IMR-90 (cell line): ENCODE measurements around the gene TMPRSS6. TPM values are rescaled to one million over a fixed set of nuclear protein-coding genes. Genes with fewer than 3 reads are reported as not detected.

Source experiments
- ATAC-seq: fragments of 200-7000 bp; cut with Tn5 transposase; 2 replicates; pipeline ENCODE4 v1.9.1; 2020; ENCODE audit warnings: low read depth, mild to moderate bottlenecking, moderate library complexity
- BruUV-seq: library from RNA; stranded (reverse); fragments of 400-500 nt; replicated peaks from 2 replicates; lab custom pipeline; 2021; lab: Mats Ljungman, UMichigan
- CTCF ChIA-PET: fragments of 300-600 bp; formaldehyde crosslinking; extraction: SDS; loops from one replicate; lab custom pipeline; 2021; ENCODE audit warnings: antibody characterized with exemption; lab: Yijun Ruan, JAX
- POLR2A ChIA-PET: fragments of 300-600 bp; sonication (Branson Sonifier 250); formaldehyde crosslinking; loops from one replicate; lab custom pipeline; 2022; ENCODE audit warnings: antibody characterized with exemption; ENCODE audit not compliant: unreplicated experiment; lab: Charles Lee
- DNase-seq: peaks from one replicate; pipeline ENCODE4 v3.0.0; 2013
- H2AFZ ChIP-seq: replicated peaks from 2 replicates; pipeline ENCODE3; 2013; ENCODE audit warnings: low read length, mild to moderate bottlenecking; ENCODE audit not compliant: poor library complexity
- H2AK5ac ChIP-seq: 2 replicates; pipeline ENCODE4 v1.6.1; 2013; ENCODE audit warnings: low read depth, low read length, inconsistent platforms
- H2AK9ac ChIP-seq: replicated peaks from 2 replicates; pipeline ENCODE3; 2013; ENCODE audit warnings: mild to moderate bottlenecking, low read depth, low read length, moderate library complexity; ENCODE audit not compliant: poor library complexity
- H2BK120ac ChIP-seq: 2 replicates; pipeline ENCODE4 v1.6.1; 2013; ENCODE audit warnings: low read depth, low read length, inconsistent platforms
- H2BK15ac ChIP-seq: 3 replicates; pipeline ENCODE4 v1.6.1; 2013; ENCODE audit warnings: low read depth, low read length, inconsistent platforms
- H2BK20ac ChIP-seq: 2 replicates; pipeline ENCODE4 v1.6.1; 2013; ENCODE audit warnings: low read depth, mild to moderate bottlenecking, inconsistent platforms, low read length, moderate library complexity
- H2BK5ac ChIP-seq: 2 replicates; pipeline ENCODE4 v1.6.1; 2013; ENCODE audit warnings: mild to moderate bottlenecking, low read depth, low read length, inconsistent platforms; ENCODE audit not compliant: poor library complexity, severe bottlenecking
- H3K14ac ChIP-seq: replicated peaks from 2 replicates; pipeline ENCODE4 v1.6.1; 2013; ENCODE audit warnings: low read depth, low read length, inconsistent platforms
- H3K18ac ChIP-seq: 2 replicates; pipeline ENCODE4 v1.6.1; 2013; ENCODE audit warnings: low read depth, low read length, control low read depth
- H3K23ac ChIP-seq: 2 replicates; pipeline ENCODE4 v1.6.1; 2013; ENCODE audit warnings: low read depth, low read length, inconsistent platforms
- H3K27ac ChIP-seq: 2 replicates; pipeline ENCODE4 v1.5.1; 2013; ENCODE audit warnings: mild to moderate bottlenecking, control low read depth, low read length; ENCODE audit not compliant: insufficient read depth
- H3K27me3 ChIP-seq: 2 replicates; pipeline ENCODE4 v1.6.1; 2013; ENCODE audit warnings: low read length; ENCODE audit not compliant: control insufficient read depth, insufficient read depth
- H3K36me3 ChIP-seq: 2 replicates; pipeline ENCODE4 v1.6.1; 2013; ENCODE audit warnings: low read length, mixed read lengths; ENCODE audit not compliant: control insufficient read depth, insufficient read depth
- H3K4ac ChIP-seq: 2 replicates; pipeline ENCODE4 v1.6.1; 2013; ENCODE audit warnings: low read depth, low read length, inconsistent platforms
- H3K4me1 ChIP-seq: 2 replicates; pipeline ENCODE4 v1.6.1; 2013; ENCODE audit warnings: low read length, mixed read lengths; ENCODE audit not compliant: control insufficient read depth, insufficient read depth
- H3K4me2 ChIP-seq: 2 replicates; pipeline ENCODE4 v1.6.1; 2013; ENCODE audit warnings: low read depth, mild to moderate bottlenecking, control low read depth, low read length, moderate library complexity
- H3K4me3 ChIP-seq: 2 replicates; pipeline ENCODE4 v1.5.1; 2013; ENCODE audit warnings: low read depth, mild to moderate bottlenecking, control low read depth, low read length, moderate library complexity; ENCODE audit not compliant: insufficient read depth
- H3K56ac ChIP-seq: 2 replicates; pipeline ENCODE4 v1.6.1; 2013; ENCODE audit warnings: low read length, inconsistent platforms; ENCODE audit not compliant: insufficient read depth; ENCODE audit errors: extremely low read depth
- H3K79me1 ChIP-seq, 2 experiments: 2 replicates each; pipeline ENCODE4 v1.6.1; 2013; ENCODE audit warnings: low read length in 2 of 2, inconsistent platforms in 1 of 2, low read depth in 1 of 2
- H3K9ac ChIP-seq: 2 replicates; pipeline ENCODE4 v1.6.1; 2013; ENCODE audit warnings: low read depth, low read length, control low read depth
- H3K9me1 ChIP-seq: 2 replicates; pipeline ENCODE4 v1.6.1; 2013; ENCODE audit warnings: low read length, inconsistent platforms; ENCODE audit not compliant: insufficient read depth
- H3K9me3 ChIP-seq: 2 replicates; pipeline ENCODE4 v1.6.1; 2013; ENCODE audit warnings: low read length; ENCODE audit not compliant: control insufficient read depth, insufficient read depth
- H4K20me1 ChIP-seq: 2 replicates; pipeline ENCODE4 v1.6.1; 2013; ENCODE audit warnings: low read length, inconsistent platforms; ENCODE audit not compliant: insufficient read depth
- H4K5ac ChIP-seq: 2 replicates; pipeline ENCODE4 v1.6.1; 2013; ENCODE audit warnings: mild to moderate bottlenecking, low read depth, low read length, control low read depth
- H4K8ac ChIP-seq, 2 experiments: 2 replicates each; pipeline ENCODE4 v1.6.1; 2013; ENCODE audit warnings: low read depth in 2 of 2, low read length in 2 of 2, control low read depth in 1 of 2, inconsistent platforms in 1 of 2
- H4K91ac ChIP-seq: 2 replicates; pipeline ENCODE4 v1.6.1; 2013; ENCODE audit warnings: low read depth, low read length, inconsistent platforms; ENCODE audit not compliant: insufficient read depth
- BHLHE40 ChIP-seq: fragments of 150-350 bp; IDR thresholded peaks from 2 replicates; pipeline ENCODE4 v1.6.1; 2016; ENCODE audit warnings: mild to moderate bottlenecking, low read depth, low read length
- CEBPB ChIP-seq: IDR thresholded peaks from 2 replicates; pipeline ENCODE4 v1.6.1; 2012; ENCODE audit warnings: low read depth, low read length, improper control_type of control experiment
- CHD1 ChIP-seq: IDR thresholded peaks from 2 replicates; pipeline ENCODE4 v1.6.1; 2012; ENCODE audit warnings: low read depth, low read length, improper control_type of control experiment
- FOS ChIP-seq: fragments of 150-350 bp; IDR thresholded peaks from 2 replicates; pipeline ENCODE4 v1.6.1; 2016; ENCODE audit warnings: low read depth, low read length
- MAFK ChIP-seq: IDR thresholded peaks from 2 replicates; pipeline ENCODE4 v1.6.1; 2012; ENCODE audit warnings: low read depth, low read length, improper control_type of control experiment
- MXI1 ChIP-seq: IDR thresholded peaks from 2 replicates; pipeline ENCODE4 v1.6.1; 2012; ENCODE audit warnings: low read depth, mild to moderate bottlenecking, low read length, moderate library complexity, borderline replicate concordance
- NFE2L2 ChIP-seq: fragments of 150-350 bp; IDR thresholded peaks from 2 replicates; pipeline ENCODE4 v1.6.1; 2016; ENCODE audit warnings: low read depth, mild to moderate bottlenecking, low read length
- POLR2A ChIP-seq: IDR thresholded peaks from 2 replicates; pipeline ENCODE4 v1.6.1; 2012; ENCODE audit warnings: mild to moderate bottlenecking, low read depth, low read length
- RAD21 ChIP-seq: IDR thresholded peaks from 2 replicates; pipeline ENCODE4 v1.6.1; 2012; ENCODE audit warnings: low read length, improper control_type of control experiment
- RCOR1 ChIP-seq: IDR thresholded peaks from 2 replicates; pipeline ENCODE4 v1.6.1; 2012; ENCODE audit warnings: mild to moderate bottlenecking, low read length, improper control_type of control experiment; ENCODE audit not compliant: insufficient replicate concordance
- RFX5 ChIP-seq: IDR thresholded peaks from 2 replicates; pipeline ENCODE4 v1.8.0; 2012; ENCODE audit warnings: low read depth, mild to moderate bottlenecking, low read length, moderate library complexity
- WGBS, 2 experiments: methylation state at CpG; one replicate each; pipeline versions ENCODE4 v1.1.5 to v1.1.7; 2013; ENCODE audit warnings: missing lambda C conversion rate in 2 of 2; ENCODE audit not compliant: insufficient read length in 1 of 2; ENCODE audit errors: extremely low coverage in 2 of 2; 5-methylcytosine and 5-hydroxymethylcytosine counted together
- dilution Hi-C: fragments of 300-500 bp; cut with HindIII; formaldehyde crosslinking; loops from one replicate; pipeline ENCODE4 v1.14.3; 2018; ENCODE audit warnings: low sequenced_read_pairs; ENCODE audit not compliant: unreplicated experiment
- in situ Hi-C: fragments of 300-500 bp; cut with MboI; formaldehyde crosslinking; loops from 3 replicates; pipeline ENCODE4 v1.14.3; 2019; ENCODE audit warnings: low sequenced_read_pairs, inconsistent platforms, mixed read lengths
- intact Hi-C: fragments of 100-400 bp; cut with micrococcal nuclease; formaldehyde crosslinking; loops from 2 replicates; pipeline ENCODE4 v1.10.0; 2022
- polyA plus RNA-seq, 3 experiments: library from polyadenylated mRNA; depleted of rRNA; stranded (reverse); fragments of >200 nt; gene quantifications; 2 replicates each; pipeline ENCODE4 v1.2.3, GENCODE V29; 2012; ENCODE audit warnings: low replicate concordance in 1 of 3
- total RNA-seq: library from RNA; depleted of rRNA; stranded (reverse); fragments of >200 nt; gene quantifications from 2 replicates; pipeline ENCODE4 v1.2.3, GENCODE V29; 2012
- TF ChIP-seq, protein P1 (sequence below): fragments of 150-350 bp; IDR thresholded peaks from 2 replicates; pipeline ENCODE4 v1.6.1; 2016; ENCODE audit warnings: low read depth, mild to moderate bottlenecking, low read length, moderate library complexity, borderline replicate concordance
- TF ChIP-seq, protein P2 (sequence below): fragments of 150-350 bp; IDR thresholded peaks from 2 replicates; pipeline ENCODE4 v1.6.1; 2017; ENCODE audit warnings: mild to moderate bottlenecking, antibody characterized with exemption, low read length, low read depth
- TF ChIP-seq, protein P3 (sequence below): conservative IDR thresholded peaks from 2 replicates; pipeline ENCODE4 v1.5.1; 2012; ENCODE audit warnings: mild to moderate bottlenecking, low read depth, low read length, improper control_type of control experiment

Gene TMPRSS6
- total and polyA plus RNA-seq, 2 of the 4 experiments (the other 2 are of a cell fraction) = not detected

DNA sequence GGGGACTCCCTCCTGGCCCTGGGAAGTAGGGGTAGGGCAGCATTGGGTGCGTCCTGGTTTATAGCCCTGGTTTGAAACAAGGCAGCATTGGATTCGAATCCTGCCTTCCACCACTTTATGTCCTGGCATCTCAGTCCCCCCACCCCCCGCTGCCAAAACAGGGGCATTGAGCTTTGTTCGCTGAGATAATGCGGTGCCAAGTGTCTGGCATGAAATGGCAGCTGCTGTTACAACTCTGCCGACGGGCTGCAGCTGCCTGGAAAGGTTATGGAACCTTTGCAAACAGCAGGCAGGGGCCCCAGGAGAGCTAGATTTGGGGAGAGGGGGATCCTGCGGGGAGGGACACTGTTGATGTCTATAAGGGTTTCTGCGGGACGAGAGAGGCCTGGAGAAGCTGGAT is 92.2 kb downstream of the TMPRSS6 start:
- Histone ChIP-seq H4K8ac (no peak overlapping the region), H2AK9ac (no peak overlapping the region), H2AFZ (peak overlapping the region; percentile 44), H3K27ac (no peak overlapping the region), H3K36me3 (peaks cover 12% of the 10 kb centered on the region), H3K9me1 (peaks cover 5% of the 10 kb centered on the region; the same call in 1 of the 2 replicates), H2BK5ac (no peak overlapping the region), H4K5ac (no peak overlapping the region), H3K23ac (no peak overlapping the region), H4K91ac (no peak overlapping the region), H2BK15ac (no peak overlapping the region), H2AK5ac (no peak overlapping the region), H3K18ac (no peak overlapping the region), H2BK20ac (no peak overlapping the region), H3K4me1 (peaks cover 7% of the 10 kb centered on the region), H3K4me3 (no peak overlapping the region), H3K9ac (no peak overlapping the region), H3K79me1 (peaks cover 15 to 50% of the 10 kb centered on the region in 2 experiments), H2BK120ac (no peak overlapping the region), H3K4ac (no peak overlapping the region), H3K9me3 (no peaks in the 10 kb centered on the region), H3K56ac (no peak overlapping the region), H3K14ac (no peak overlapping the region), H3K27me3 (no peaks in the 10 kb centered on the region), H4K20me1 (peaks cover 24% of the 10 kb centered on the region), H3K4me2 (no peak overlapping the region)
- DNase-seq (no peak), ATAC-seq (no peak)
- intact Hi-C loops = no loop called here
- in situ Hi-C loops = no loop called here
- BruUV-seq = no TSS peak
- WGBS, 2 experiments = 82% methylated on average over 3 of the region's 10 CpGs; no CpG with 5 or more reads in 1 of the 2 experiments
- dilution Hi-C loops = no loop called here
- TF ChIP-seq CEBPB = no peak
- no peak for TF ChIP-seq BHLHE40
- no peak for TF ChIP-seq RFX5
- no peak for TF ChIP-seq RAD21
- no peak for TF ChIP-seq FOS
- no peak for TF ChIP-seq NFE2L2
- TF ChIP-seq, protein P1, sequence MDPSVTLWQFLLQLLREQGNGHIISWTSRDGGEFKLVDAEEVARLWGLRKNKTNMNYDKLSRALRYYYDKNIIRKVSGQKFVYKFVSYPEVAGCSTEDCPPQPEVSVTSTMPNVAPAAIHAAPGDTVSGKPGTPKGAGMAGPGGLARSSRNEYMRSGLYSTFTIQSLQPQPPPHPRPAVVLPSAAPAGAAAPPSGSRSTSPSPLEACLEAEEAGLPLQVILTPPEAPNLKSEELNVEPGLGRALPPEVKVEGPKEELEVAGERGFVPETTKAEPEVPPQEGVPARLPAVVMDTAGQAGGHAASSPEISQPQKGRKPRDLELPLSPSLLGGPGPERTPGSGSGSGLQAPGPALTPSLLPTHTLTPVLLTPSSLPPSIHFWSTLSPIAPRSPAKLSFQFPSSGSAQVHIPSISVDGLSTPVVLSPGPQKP = no peak
- TF ChIP-seq, protein P2, sequence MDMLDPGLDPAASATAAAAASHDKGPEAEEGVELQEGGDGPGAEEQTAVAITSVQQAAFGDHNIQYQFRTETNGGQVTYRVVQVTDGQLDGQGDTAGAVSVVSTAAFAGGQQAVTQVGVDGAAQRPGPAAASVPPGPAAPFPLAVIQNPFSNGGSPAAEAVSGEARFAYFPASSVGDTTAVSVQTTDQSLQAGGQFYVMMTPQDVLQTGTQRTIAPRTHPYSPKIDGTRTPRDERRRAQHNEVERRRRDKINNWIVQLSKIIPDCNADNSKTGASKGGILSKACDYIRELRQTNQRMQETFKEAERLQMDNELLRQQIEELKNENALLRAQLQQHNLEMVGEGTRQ = no peak
- TF ChIP-seq, protein P3, sequence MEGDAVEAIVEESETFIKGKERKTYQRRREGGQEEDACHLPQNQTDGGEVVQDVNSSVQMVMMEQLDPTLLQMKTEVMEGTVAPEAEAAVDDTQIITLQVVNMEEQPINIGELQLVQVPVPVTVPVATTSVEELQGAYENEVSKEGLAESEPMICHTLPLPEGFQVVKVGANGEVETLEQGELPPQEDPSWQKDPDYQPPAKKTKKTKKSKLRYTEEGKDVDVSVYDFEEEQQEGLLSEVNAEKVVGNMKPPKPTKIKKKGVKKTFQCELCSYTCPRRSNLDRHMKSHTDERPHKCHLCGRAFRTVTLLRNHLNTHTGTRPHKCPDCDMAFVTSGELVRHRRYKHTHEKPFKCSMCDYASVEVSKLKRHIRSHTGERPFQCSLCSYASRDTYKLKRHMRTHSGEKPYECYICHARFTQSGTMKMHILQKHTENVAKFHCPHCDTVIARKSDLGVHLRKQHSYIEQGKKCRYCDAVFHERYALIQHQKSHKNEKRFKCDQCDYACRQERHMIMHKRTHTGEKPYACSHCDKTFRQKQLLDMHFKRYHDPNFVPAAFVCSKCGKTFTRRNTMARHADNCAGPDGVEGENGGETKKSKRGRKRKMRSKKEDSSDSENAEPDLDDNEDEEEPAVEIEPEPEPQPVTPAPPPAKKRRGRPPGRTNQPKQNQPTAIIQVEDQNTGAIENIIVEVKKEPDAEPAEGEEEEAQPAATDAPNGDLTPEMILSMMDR = no peak
- no peak for TF ChIP-seq MAFK
- TF ChIP-seq RCOR1 = no peak
- TF ChIP-seq CHD1 = no peak
- no peak for TF ChIP-seq POLR2A
- TF ChIP-seq MXI1 = no peak
- CTCF ChIA-PET = interaction anchor here (1.5 kb wide), 1 partner anchor 29 kb away, joined by 3 read pairs; no protein-coding TSS in a partner anchor
- POLR2A ChIA-PET = no interaction called here
